K562 (cell line): ENCODE measurements around the gene CCDC7. TPM values are rescaled to one million over a fixed set of nuclear protein-coding genes. Genes with fewer than 3 reads are reported as not detected.

Experiments used
- ATAC-seq: fragments of 200-7000 bp; cut with Tn5 transposase; 3 replicates; pipeline ENCODE4 v1.9.1; 2020; ENCODE audit warnings: moderate library complexity
- BruUV-seq: library from RNA; stranded (reverse); fragments of 400-500 nt; replicated peaks from 2 replicates; lab custom pipeline; 2021; lab: Mats Ljungman, UMichigan
- CTCF ChIA-PET: fragments of 300-600 bp; formaldehyde crosslinking; extraction: SDS; loops from one replicate; lab custom pipeline; 2021; ENCODE audit warnings: low intra/inter-chr PET ratio; lab: Yijun Ruan, JAX
- POLR2A ChIA-PET: fragments of 300-600, 350-650 bp; sonication (Branson Sonifier 250); formaldehyde crosslinking; extraction: SDS; loops from one replicate; lab custom pipeline; 2021; ENCODE audit warnings: antibody characterized with exemption, inconsistent platforms; lab: Yijun Ruan, JAX
- DNase-seq, 4 experiments: peaks; one replicate each; pipeline versions ENCODE4 v3.0.0 to v3.0.0-alpha.2; 2011 to 2018; ENCODE audit warnings: low spot score in 3 of 4, mixed read lengths in 3 of 4; ENCODE audit errors: extremely low read depth in 1 of 4
- FAIRE-seq: peaks from 2 replicates; lab custom pipeline; 2011; peaks lifted over from hg19 to GRCh38; lab: Jason Lieb, UNC
- H2AFZ ChIP-seq: 2 replicates; pipeline ENCODE4 v1.6.0; 2011; ENCODE audit warnings: low read depth, low read length, control low read depth, inconsistent platforms
- H3K27ac ChIP-seq: fragments of 200-600 bp; 3 replicates; pipeline ENCODE4 v1.8.0; 2011; ENCODE audit warnings: low read depth, mild to moderate bottlenecking, control low read depth, inconsistent platforms, low read length, moderate library complexity, mixed read lengths; ENCODE audit errors: extremely low read depth
- H3K27me3 ChIP-seq, 2 experiments: fragments of 300-600 bp in 1 of 2; 2 replicates in 1 of 2; 3 replicates in 1 of 2; pipeline versions ENCODE4 v1.6.0 to v1.8.0; 2011; ENCODE audit warnings: inconsistent platforms in 2 of 2, low read length in 2 of 2, mild to moderate bottlenecking in 1 of 2, mixed read lengths in 1 of 2, moderate library complexity in 1 of 2; ENCODE audit not compliant: control insufficient read depth in 2 of 2, insufficient read depth in 2 of 2
- H3K36me3 ChIP-seq: fragments of 300-600 bp; 3 replicates; pipeline ENCODE4 v1.8.0; 2011; ENCODE audit warnings: mild to moderate bottlenecking, low read length, inconsistent platforms; ENCODE audit not compliant: control insufficient read depth, insufficient read depth
- H3K4me1 ChIP-seq, 2 experiments: fragments of 200-600 bp in 1 of 2; replicated peaks in 1 of 2; 2 replicates in 1 of 2; 3 replicates in 1 of 2; pipeline versions ENCODE4 v1.5.1 to v1.8.0; 2011; ENCODE audit warnings: inconsistent platforms in 2 of 2, low read length in 2 of 2, mild to moderate bottlenecking in 1 of 2, mixed read lengths in 1 of 2, moderate library complexity in 1 of 2; ENCODE audit not compliant: control insufficient read depth in 2 of 2, insufficient read depth in 2 of 2
- H3K4me2 ChIP-seq: 2 replicates; pipeline ENCODE4 v1.6.1; 2011; ENCODE audit warnings: low read length, control low read depth, inconsistent platforms, mixed read lengths; ENCODE audit not compliant: insufficient read depth
- H3K4me3 ChIP-seq: fragments of 200-600 bp; sonication (generic), shearing (Covaris generic); 2 replicates; pipeline ENCODE4 v1.5.1; 2016; ENCODE audit warnings: control low read depth, inconsistent platforms
- H3K79me2 ChIP-seq: fragments of 200-600 bp; 3 replicates; pipeline ENCODE4 v1.8.0; 2011; ENCODE audit warnings: low read length, inconsistent platforms; ENCODE audit not compliant: control insufficient read depth, insufficient read depth
- H3K9ac ChIP-seq, 2 experiments: 2 replicates each; pipeline versions ENCODE4 v1.6.0 to v1.6.1; 2011; ENCODE audit warnings: low read depth in 2 of 2, low read length in 2 of 2, control low read depth in 1 of 2, inconsistent platforms in 1 of 2, mild to moderate bottlenecking in 1 of 2, mixed read lengths in 1 of 2; ENCODE audit not compliant: insufficient read depth in 1 of 2
- H3K9me1 ChIP-seq: one replicate; pipeline ENCODE4 v1.6.0; 2011; ENCODE audit warnings: inconsistent platforms, mild to moderate bottlenecking, low read length, moderate library complexity; ENCODE audit not compliant: control insufficient read depth, insufficient read depth
- H3K9me3 ChIP-seq: replicated peaks from 2 replicates; pipeline ENCODE4 v1.5.1; 2011; ENCODE audit warnings: low read depth, low read length, inconsistent platforms; ENCODE audit not compliant: control insufficient read depth, insufficient read depth
- H4K20me1 ChIP-seq: replicated peaks from 2 replicates; pipeline ENCODE4 v1.6.1; 2011; ENCODE audit warnings: low read length, inconsistent platforms, mixed read lengths; ENCODE audit not compliant: control insufficient read depth, insufficient read depth
- BHLHE40 ChIP-seq: IDR thresholded peaks from 2 replicates; pipeline ENCODE4 v1.6.1; 2011; ENCODE audit warnings: low read length, improper control_type of control experiment
- CBX1 ChIP-seq: sonication (generic); IDR thresholded peaks from 2 replicates; pipeline ENCODE4 v1.6.1; 2016; ENCODE audit warnings: antibody characterized with exemption, low read depth, mild to moderate bottlenecking
- CREB1 ChIP-seq, 2 experiments: sonication (generic) in 1 of 2; formaldehyde crosslinking in 1 of 2; IDR thresholded peaks; 2 replicates each; pipeline versions ENCODE4 v1.6.1 to v1.8.0; 2012 to 2022; ENCODE audit warnings: inconsistent platforms in 1 of 2, mild to moderate bottlenecking in 1 of 2, missing genetic modification reagents in 1 of 2, moderate library complexity in 1 of 2
- FOXA1 ChIP-seq: fragments of 450-650 bp; IDR thresholded peaks from 2 replicates; pipeline ENCODE4 v1.6.1; 2016; ENCODE audit warnings: mild to moderate bottlenecking, borderline replicate concordance
- HDAC6 ChIP-seq: IDR thresholded peaks from 2 replicates; pipeline ENCODE4 v1.6.1; 2012; ENCODE audit warnings: low read depth, mild to moderate bottlenecking, control low read depth, inconsistent platforms, low read length, moderate library complexity
- KAT8 ChIP-seq: fragments of 450-650 bp; IDR thresholded peaks from 2 replicates; pipeline ENCODE4 v1.6.1; 2016; ENCODE audit warnings: low read depth, mild to moderate bottlenecking
- KLF16 ChIP-seq: IDR thresholded peaks from 2 replicates; pipeline ENCODE4 v1.6.1; 2016; ENCODE audit warnings: antibody characterized with exemption
- MLLT1 ChIP-seq, 2 experiments: fragments of 450-650 bp; IDR thresholded peaks; 2 replicates each; pipeline ENCODE4 v1.6.1; 2016
- NR2F6 ChIP-seq: fragments of 450-650 bp; formaldehyde crosslinking; IDR thresholded peaks from 2 replicates; pipeline ENCODE4 v1.4.0; 2020; ENCODE audit warnings: mild to moderate bottlenecking
- SMC3 ChIP-seq: conservative IDR thresholded peaks from 2 replicates; pipeline ENCODE4 v1.6.1; 2011; ENCODE audit warnings: low read depth, low read length, improper control_type of control experiment; ENCODE audit not compliant: insufficient read depth
- TAF9B ChIP-seq: fragments of 450-650 bp; IDR thresholded peaks from 2 replicates; pipeline ENCODE4 v1.6.1; 2018; ENCODE audit warnings: mild to moderate bottlenecking; ENCODE audit not compliant: partially characterized antibody
- THAP12 ChIP-seq: fragments of 250-450 bp; sonication (Bioruptor Pico); IDR thresholded peaks from 2 replicates; pipeline ENCODE4 v1.9.0; 2021; ENCODE audit warnings: mild to moderate bottlenecking, inconsistent platforms
- YY1 ChIP-seq, 3 experiments: IDR thresholded peaks; 2 replicates each; pipeline ENCODE4 v1.6.1; 2011; ENCODE audit warnings: low read length in 2 of 3, mild to moderate bottlenecking in 2 of 3, moderate library complexity in 2 of 3, borderline replicate concordance in 1 of 3, control low read depth in 1 of 3, low read depth in 1 of 3; ENCODE audit not compliant: insufficient read depth in 3 of 3, insufficient replicate concordance in 2 of 3, control insufficient read depth in 1 of 3, insufficient read length in 1 of 3; ENCODE audit errors: extremely low read depth in 1 of 3
- ZNF431 ChIP-seq: sonication (generic); formaldehyde crosslinking; IDR thresholded peaks from 2 replicates; pipeline ENCODE4 v1.8.0; 2022; ENCODE audit warnings: mild to moderate bottlenecking, missing genetic modification reagents
- ZZZ3 ChIP-seq: fragments of 450-650 bp; IDR thresholded peaks from 2 replicates; pipeline ENCODE4 v1.6.1; 2016; ENCODE audit warnings: antibody characterized with exemption, mild to moderate bottlenecking, moderate library complexity
- WGBS: fragments of 100-300 bp; shearing (Covaris generic); methylation state at CpG from one replicate; pipeline ENCODE4 v1.1.6; 2016; ENCODE audit warnings: low coverage, mixed read lengths; ENCODE audit not compliant: insufficient coverage; ENCODE audit errors: missing lambda C conversion rate; 5-methylcytosine and 5-hydroxymethylcytosine counted together
- in situ Hi-C: fragments of 300-500 bp; cut with MboI; formaldehyde crosslinking; loops from 4 replicates; pipeline ENCODE4 v1.15.0; 2018; ENCODE audit warnings: inconsistent platforms, mixed read lengths
- intact Hi-C: fragments of 100-400 bp; cut with micrococcal nuclease; formaldehyde crosslinking; loops from 2 replicates; pipeline ENCODE4 v1.14.2; 2022
- polyA plus RNA-seq, 8 experiments: library from polyadenylated mRNA; depleted of rRNA in 4 of 8; stranded (reverse) in 5 of 8; unstranded in 3 of 8; fragments of >200 nt; fragmentation: Nextera tagmentation in 2 of 8; fragmentation: Illumina TruSeq in 1 of 8; extraction: Ambion mirVana in 2 of 8; extraction: Trizol in 1 of 8; gene quantifications; 2 replicates each; pipeline versions ENCODE4 v1.2.1 to v1.2.3, GENCODE V29; 2011 to 2014; ENCODE audit warnings: inconsistent platforms in 1 of 8, missing spikeins in 1 of 8
- total RNA-seq, 7 experiments: library from RNA; depleted of rRNA in 6 of 7; stranded (reverse); fragments of >200 nt in 6 of 7; fragmentation: Illumina TruSeq in 2 of 7; extraction: Trizol in 2 of 7; gene quantifications; 2 replicates each; pipeline versions ENCODE4 v1.2.1 to v1.2.3, GENCODE V29; 2011 to 2021; ENCODE audit warnings: low replicate concordance in 1 of 7

CCDC7 gene
- total and polyA plus RNA-seq, 9 of the 15 experiments (the other 6 are each of a cell fraction or from before 2014, with no cell fraction given), result 1.5 to 6.6 (median 2.7) TPM

- H3K9me3 ChIP-seq, result no peaks in the 10 kb centered on the region
- H2AFZ ChIP-seq, result no peak overlapping the region
- no peak overlapping the region for H3K4me3 ChIP-seq
- WGBS, result 10% methylated on average over 6 of the region's 6 CpGs
- in situ Hi-C loops, result no loop called here
- no peaks in the 10 kb centered on the region for H4K20me1 ChIP-seq
- H3K9ac ChIP-seq, result no peak overlapping the region; a peak in 1 of 4 replicates
- H3K4me1 ChIP-seq, result no peaks in the 10 kb centered on the region; a peak in 1 of 5 replicates
- H3K4me2 ChIP-seq, result no peak overlapping the region
- ATAC-seq, result no peak
- intact Hi-C loops, result no loop called here
- H3K27me3 ChIP-seq, result no peaks in the 10 kb centered on the region
- no peaks in the 10 kb centered on the region for H3K36me3 ChIP-seq
- TF ChIP-seq MLLT1 (IDR thresholded peaks at IDR 0.05) (no peak), THAP12 (CRISPR knock-in tag) (no peak), NR2F6 (CRISPR knock-in tag) (no peak), ZNF431 (CRISPR knock-in tag) (no peak), HDAC6 (no peak), CBX1 (no peak), BHLHE40 (no peak), KLF16 (no peak), YY1 (IDR thresholded peaks at IDR 0.05; ENCODE audit: borderline replicate concordance in 1 of 3, control insufficient read depth in 1 of 3, extremely low read depth in 1 of 3, insufficient read depth in 3 of 3, insufficient read length in 1 of 3, insufficient replicate concordance in 2 of 3, low read depth in 1 of 3, low read length in 2 of 3) (no peak), SMC3 (no peak), KAT8 (no peak), CREB1 (IDR thresholded peaks at IDR 0.05) (no peak), CREB1 (CRISPR knock-in tag; IDR thresholded peaks at IDR 0.05) (no peak), TAF9B (no peak), ZZZ3 (no peak), FOXA1 (no peak)
- no peak overlapping the region for H3K27ac ChIP-seq
- ChIA-PET CTCF (no interaction called here), POLR2A (no interaction called here)
- DNase-seq, result no peak
- no TSS peak for BruUV-seq
- H3K9me1 ChIP-seq, result no peaks in the 10 kb centered on the region
- H3K79me2 ChIP-seq, result no peaks in the 10 kb centered on the region
- FAIRE-seq, result no peak
Measured at GRCh38 chr10:32540691-32541470, 94.9 kb downstream of the CCDC7 start.
